OCI-LY7 (cell line): Measurements from ENCODE around the gene PTCHD4. TPM values are rescaled to one million over a fixed set of nuclear protein-coding genes. Genes with fewer than 3 reads are reported as not detected.

ENCODE experiments used
- BruUV-seq: library from RNA; stranded (reverse); fragments of 400-500 nt; replicated peaks from 2 replicates; lab custom pipeline; 2021; lab: Mats Ljungman, UMichigan
- CTCF ChIA-PET: fragments of 300-600 bp; sonication (Branson Sonifier 250); formaldehyde crosslinking; loops from one replicate; lab custom pipeline; 2022; ENCODE audit warnings: antibody characterized with exemption; ENCODE audit not compliant: unreplicated experiment; lab: Charles Lee
- POLR2A ChIA-PET: fragments of 300-600 bp; sonication (Branson Sonifier 250); formaldehyde crosslinking; loops from one replicate; lab custom pipeline; 2022; ENCODE audit warnings: antibody characterized with exemption; lab: Charles Lee
- DNase-seq: peaks from one replicate; pipeline ENCODE4 v3.0.0-alpha.2; 2015; ENCODE audit warnings: low spot score
- H2AFZ ChIP-seq: fragments of 200-600 bp; sonication (generic), shearing (Covaris generic); 2 replicates; pipeline ENCODE4 v1.6.1; 2014; ENCODE audit warnings: mild to moderate bottlenecking, antibody characterized with exemption, low read length, moderate library complexity
- H3K27ac ChIP-seq: fragments of 200-600 bp; sonication (generic); 2 replicates; pipeline ENCODE4 v1.5.1; 2014; ENCODE audit warnings: mixed run types, low read depth, mild to moderate bottlenecking, moderate library complexity, low read length, inconsistent platforms; ENCODE audit not compliant: poor library complexity, severe bottlenecking
- H3K36me3 ChIP-seq: fragments of 200-600 bp; sonication (generic); 2 replicates; pipeline ENCODE4 v1.6.1; 2014; ENCODE audit warnings: mild to moderate bottlenecking, antibody characterized with exemption, low read length, moderate library complexity, mixed read lengths; ENCODE audit not compliant: insufficient read depth
- H3K4me1 ChIP-seq: fragments of 200-600 bp; sonication (generic); 2 replicates; pipeline ENCODE4 v1.5.1; 2014; ENCODE audit warnings: mild to moderate bottlenecking, low read length; ENCODE audit not compliant: insufficient read depth, poor library complexity, severe bottlenecking
- H3K4me2 ChIP-seq: fragments of 200-600 bp; sonication (generic); 2 replicates; pipeline ENCODE4 v1.6.1; 2014; ENCODE audit warnings: mild to moderate bottlenecking, low read length
- H3K4me3 ChIP-seq: fragments of 200-600 bp; sonication (generic); 2 replicates; pipeline ENCODE4 v1.5.1; 2014; ENCODE audit warnings: mild to moderate bottlenecking, low read depth, low read length; ENCODE audit not compliant: poor library complexity, severe bottlenecking
- H3K79me2 ChIP-seq: fragments of 200-600 bp; sonication (generic); 2 replicates; pipeline ENCODE4 v1.6.1; 2016; ENCODE audit warnings: low read depth, mild to moderate bottlenecking, low read length, moderate library complexity, mixed read lengths; ENCODE audit not compliant: insufficient read depth
- H3K9me2 ChIP-seq: fragments of 200-600 bp; sonication (generic); 2 replicates; pipeline ENCODE4 v1.6.1; 2016; ENCODE audit warnings: mild to moderate bottlenecking, low read length, mixed read lengths; ENCODE audit not compliant: insufficient read depth
- H3K9me3 ChIP-seq: fragments of 200-600 bp; sonication (generic); 2 replicates; pipeline ENCODE4 v1.6.1; 2014; ENCODE audit warnings: mild to moderate bottlenecking, mixed run types, low read length, mixed read lengths
- H4K20me1 ChIP-seq: fragments of 200-600 bp; sonication (generic); 2 replicates; pipeline ENCODE4 v1.6.1; 2014; ENCODE audit warnings: mild to moderate bottlenecking, antibody characterized with exemption, low read length, moderate library complexity, mixed read lengths; ENCODE audit not compliant: insufficient read depth
- CTCF ChIP-seq: fragments of 200-600 bp; sonication (generic); conservative IDR thresholded peaks from 2 replicates; pipeline ENCODE4 v1.5.1; 2014; ENCODE audit warnings: mild to moderate bottlenecking, antibody characterized with exemption, low read length, moderate library complexity, mixed read lengths
- EZH2phosphoT487 ChIP-seq: fragments of 200-600 bp; sonication (generic); IDR thresholded peaks from 2 replicates; pipeline ENCODE4 v1.6.1; 2018; ENCODE audit warnings: low read depth, borderline replicate concordance, mild to moderate bottlenecking, mixed run types, antibody characterized with exemption, low read length, moderate library complexity, mixed read lengths
- intact Hi-C: fragments of 100-400 bp; cut with micrococcal nuclease; formaldehyde crosslinking; loops from one replicate; pipeline ENCODE4 v1.10.0; 2022; ENCODE audit not compliant: unreplicated experiment
- total RNA-seq, 2 experiments: library from RNA; depleted of rRNA in 1 of 2; stranded (reverse); fragments of >200 nt in 1 of 2; shearing (Covaris generic) in 1 of 2; gene quantifications; 2 replicates each; pipeline ENCODE4 v1.2.3, GENCODE V29; 2014 to 2022

Gene PTCHD4
- total RNA-seq, 2 experiments from 2014 or later, result not detected

GRCh38 chr6:48087448-48087847, 23.5 kb downstream of the PTCHD4 start:
- POLR2A ChIA-PET, result no interaction called here
- BruUV-seq, result no TSS peak
- no peaks in the 10 kb centered on the region for H3K4me1 ChIP-seq
- CTCF ChIA-PET, result no interaction called here
- no peak overlapping the region for H3K27ac ChIP-seq
- no peaks in the 10 kb centered on the region for H3K79me2 ChIP-seq
- H4K20me1 ChIP-seq, result no peaks in the 10 kb centered on the region
- H2AFZ ChIP-seq, result no peak overlapping the region
- H3K9me2 ChIP-seq, result no peaks in the 10 kb centered on the region
- TF ChIP-seq CTCF, result peak; percentile 69
- no peak for TF ChIP-seq EZH2phosphoT487
- no peaks in the 10 kb centered on the region for H3K36me3 ChIP-seq
- H3K4me3 ChIP-seq, result no peak overlapping the region
- intact Hi-C loops, result loop anchor here (10.0 kb wide), 1 partner anchor 677 kb away; no protein-coding TSS in a partner anchor
- peak; percentile 7 for DNase-seq
- no peaks in the 10 kb centered on the region for H3K9me3 ChIP-seq
- no peak overlapping the region for H3K4me2 ChIP-seq

DNA sequence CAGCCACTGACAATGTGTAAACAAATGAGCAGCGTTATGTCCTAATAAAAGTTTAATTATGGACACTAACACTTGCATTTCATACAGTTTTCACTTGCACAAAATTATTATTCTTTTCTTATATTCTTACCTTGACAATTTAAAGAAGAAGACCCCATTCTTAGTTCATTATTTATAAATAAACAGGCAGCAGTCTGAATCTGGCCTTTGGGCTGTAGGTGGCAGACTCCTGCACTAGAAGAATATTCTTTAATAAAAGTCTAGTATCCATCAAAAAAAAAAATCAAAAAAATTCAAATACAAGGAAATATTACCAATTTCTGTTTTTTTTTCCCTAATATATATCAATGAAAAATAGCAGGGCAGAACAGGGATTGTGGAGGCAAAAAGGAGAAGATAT, 24.8 kb downstream of the PTCHD4 start:
- intact Hi-C loops, result loop anchor here (10.0 kb wide), 1 partner anchor 679 kb away; no protein-coding TSS in a partner anchor
- H4K20me1 ChIP-seq, result no peaks in the 10 kb centered on the region
- no TSS peak for BruUV-seq
- ChIA-PET CTCF (no interaction called here), POLR2A (interaction anchor here (0.6 kb wide), 1 partner anchor 731 kb away, joined by 3 read pairs; no protein-coding TSS in a partner anchor)
- no peak overlapping the region for H3K4me3 ChIP-seq
- H3K27ac ChIP-seq, result no peak overlapping the region
- no peak overlapping the region for H2AFZ ChIP-seq
- no peaks in the 10 kb centered on the region for H3K4me1 ChIP-seq
- no peak overlapping the region for H3K4me2 ChIP-seq
- H3K9me2 ChIP-seq, result no peaks in the 10 kb centered on the region
- no peaks in the 10 kb centered on the region for H3K9me3 ChIP-seq
- no peaks in the 10 kb centered on the region for H3K79me2 ChIP-seq
- no peak for DNase-seq
- peak; percentile 41; the same call in 1 of the 2 replicates for TF ChIP-seq CTCF
- no peak for TF ChIP-seq EZH2phosphoT487
- H3K36me3 ChIP-seq, result no peaks in the 10 kb centered on the region

DNA sequence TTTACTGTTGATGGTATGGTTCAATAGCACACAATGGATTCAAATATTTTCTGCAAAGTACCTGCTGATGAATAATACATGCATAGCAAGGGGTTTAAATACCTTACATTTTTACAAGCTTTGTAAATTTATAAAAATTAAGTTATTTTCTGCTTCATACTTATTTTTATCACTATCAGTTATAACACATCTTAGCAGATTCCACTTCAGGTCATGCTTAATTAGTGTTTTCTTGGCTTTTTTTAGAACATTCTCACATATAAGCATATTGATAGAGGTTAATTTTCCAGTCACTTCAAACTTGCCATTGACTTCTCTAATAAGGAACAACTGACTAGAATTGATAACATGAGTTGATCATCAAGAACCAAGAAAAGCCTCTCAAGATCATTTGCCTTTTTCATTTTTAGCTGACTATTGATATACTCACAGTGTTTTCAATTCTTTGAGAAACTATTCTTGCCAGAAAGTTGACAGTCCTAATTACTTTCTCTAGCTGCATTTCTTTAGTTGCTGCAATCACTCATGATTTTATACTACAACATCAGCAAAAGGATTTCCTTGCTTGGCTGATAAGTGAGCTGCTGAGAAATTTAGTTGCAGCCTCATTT, 25.8 kb downstream of the PTCHD4 start:
- Histone ChIP-seq H3K4me2 (no peak overlapping the region), H3K79me2 (no peaks in the 10 kb centered on the region), H3K9me2 (no peaks in the 10 kb centered on the region), H3K4me1 (no peaks in the 10 kb centered on the region), H3K4me3 (no peak overlapping the region), H3K9me3 (no peaks in the 10 kb centered on the region), H4K20me1 (no peaks in the 10 kb centered on the region), H3K27ac (no peak overlapping the region), H3K36me3 (no peaks in the 10 kb centered on the region), H2AFZ (no peak overlapping the region)
- POLR2A ChIA-PET, result interaction anchor here (0.6 to 0.8 kb wide), 2 partner anchors 52 to 732 kb away, joined by 3 to 4 read pairs; no protein-coding TSS in a partner anchor
- CTCF ChIA-PET, result no interaction called here
- intact Hi-C loops, result loop anchor here (10.0 kb wide), 1 partner anchor 680 kb away; no protein-coding TSS in a partner anchor
- no TSS peak for BruUV-seq
- TF ChIP-seq EZH2phosphoT487 (no peak), CTCF (no peak)
- no peak for DNase-seq
